Measurements from ENCODE around the gene PTPRD. TPM values are rescaled to one million over a fixed set of nuclear protein-coding genes. Genes with fewer than 3 reads are reported as not detected.

Gene PTPRD
- total RNA-seq, 1 donor from 2014 or later = 75.7 TPM

- Histone ChIP-seq H3K9me3 (ENCODE audit: control insufficient read depth in 3 of 3, low read length in 3 of 3) (no peaks in the 10 kb centered on the region), H3K9ac (ENCODE audit: low read depth in 1 of 3, low read length in 3 of 3) (no peak overlapping the region), H3K4me3 (ENCODE audit: low read length in 3 of 3) (no peak overlapping the region), H3K36me3 (ENCODE audit: control insufficient read depth in 3 of 3, insufficient read depth in 3 of 3, low read length in 3 of 3) (no peaks in the 10 kb centered on the region), H3K4me1 (ENCODE audit: control insufficient read depth in 3 of 3, insufficient read depth in 3 of 3, low read length in 3 of 3) (no peaks in the 10 kb centered on the region), H3K27ac (ENCODE audit: low read depth, low read length) (no peak overlapping the region), H3K27me3 (ENCODE audit: control insufficient read depth in 3 of 3, insufficient read depth in 3 of 3, low read length in 3 of 3) (no peaks in the 10 kb centered on the region)
Observed at GRCh38 chr9:8477450-8477849, 2135.4 kb downstream of the PTPRD start.

- no peaks in the 10 kb centered on the region for H3K36me3 ChIP-seq (ENCODE audit: control insufficient read depth in 3 of 3, insufficient read depth in 3 of 3, low read length in 3 of 3)
- H3K9ac ChIP-seq (ENCODE audit: low read depth in 1 of 3, low read length in 3 of 3) = no peak overlapping the region
- H3K9me3 ChIP-seq (ENCODE audit: control insufficient read depth in 3 of 3, low read length in 3 of 3) = no peaks in the 10 kb centered on the region
- H3K27me3 ChIP-seq (ENCODE audit: control insufficient read depth in 3 of 3, insufficient read depth in 3 of 3, low read length in 3 of 3) = no peaks in the 10 kb centered on the region
- H3K4me1 ChIP-seq (ENCODE audit: control insufficient read depth in 3 of 3, insufficient read depth in 3 of 3, low read length in 3 of 3) = no peaks in the 10 kb centered on the region
- no peak overlapping the region for H3K4me3 ChIP-seq (ENCODE audit: low read length in 3 of 3)
- H3K27ac ChIP-seq (ENCODE audit: low read depth, low read length) = no peak overlapping the region
Observed at GRCh38 chr9:8474937-8475336, 2137.9 kb downstream of the PTPRD start.

GRCh38 chr9:8473244-8474020 is 2139.4 kb downstream of the PTPRD start:
- Histone ChIP-seq H3K4me1 (ENCODE audit: control insufficient read depth in 3 of 3, insufficient read depth in 3 of 3, low read length in 3 of 3) (no peaks in the 10 kb centered on the region), H3K27me3 (ENCODE audit: control insufficient read depth in 3 of 3, insufficient read depth in 3 of 3, low read length in 3 of 3) (no peaks in the 10 kb centered on the region), H3K9ac (ENCODE audit: low read depth in 1 of 3, low read length in 3 of 3) (no peak overlapping the region), H3K4me3 (ENCODE audit: low read length in 3 of 3) (no peak overlapping the region), H3K36me3 (ENCODE audit: control insufficient read depth in 3 of 3, insufficient read depth in 3 of 3, low read length in 3 of 3) (no peaks in the 10 kb centered on the region), H3K27ac (ENCODE audit: low read depth, low read length) (no peak overlapping the region), H3K9me3 (ENCODE audit: control insufficient read depth in 3 of 3, low read length in 3 of 3) (no peaks in the 10 kb centered on the region)

GRCh38 chr9:8468045-8468637 is 2144.7 kb downstream of the PTPRD start:
- H3K27ac ChIP-seq (ENCODE audit: low read depth, low read length) = no peak overlapping the region
- no peak overlapping the region for H3K4me3 ChIP-seq (ENCODE audit: low read length in 3 of 3)
- H3K4me1 ChIP-seq (ENCODE audit: control insufficient read depth in 3 of 3, insufficient read depth in 3 of 3, low read length in 3 of 3) = no peaks in the 10 kb centered on the region
- no peaks in the 10 kb centered on the region for H3K27me3 ChIP-seq (ENCODE audit: control insufficient read depth in 3 of 3, insufficient read depth in 3 of 3, low read length in 3 of 3)
- no peak overlapping the region for H3K9ac ChIP-seq (ENCODE audit: low read depth in 1 of 3, low read length in 3 of 3)
- no peaks in the 10 kb centered on the region for H3K36me3 ChIP-seq (ENCODE audit: control insufficient read depth in 3 of 3, insufficient read depth in 3 of 3, low read length in 3 of 3)
- no peaks in the 10 kb centered on the region for H3K9me3 ChIP-seq (ENCODE audit: control insufficient read depth in 3 of 3, low read length in 3 of 3)

- H3K36me3 ChIP-seq (ENCODE audit: control insufficient read depth in 3 of 3, insufficient read depth in 3 of 3, low read length in 3 of 3) = no peaks in the 10 kb centered on the region
- H3K4me3 ChIP-seq (ENCODE audit: low read length in 3 of 3) = no peak overlapping the region
- H3K4me1 ChIP-seq (ENCODE audit: control insufficient read depth in 3 of 3, insufficient read depth in 3 of 3, low read length in 3 of 3) = peaks cover 0 to 4% (median 2%) of the 10 kb centered on the region in 3 donors
- no peak overlapping the region for H3K27ac ChIP-seq (ENCODE audit: low read depth, low read length)
- no peaks in the 10 kb centered on the region for H3K9me3 ChIP-seq (ENCODE audit: control insufficient read depth in 3 of 3, low read length in 3 of 3)
- H3K27me3 ChIP-seq (ENCODE audit: control insufficient read depth in 3 of 3, insufficient read depth in 3 of 3, low read length in 3 of 3) = no peaks in the 10 kb centered on the region
- no peak overlapping the region for H3K9ac ChIP-seq (ENCODE audit: low read depth in 1 of 3, low read length in 3 of 3)
Observed at GRCh38 chr9:8457816-8458215, 2155.0 kb downstream of the PTPRD start.

GRCh38 chr9:8457055-8457454 is 2155.7 kb downstream of the PTPRD start:
- H3K27me3 ChIP-seq (ENCODE audit: control insufficient read depth in 3 of 3, insufficient read depth in 3 of 3, low read length in 3 of 3) = no peaks in the 10 kb centered on the region
- peaks cover 0 to 4% (median 2%) of the 10 kb centered on the region in 3 donors for H3K4me1 ChIP-seq (ENCODE audit: control insufficient read depth in 3 of 3, insufficient read depth in 3 of 3, low read length in 3 of 3)
- H3K36me3 ChIP-seq (ENCODE audit: control insufficient read depth in 3 of 3, insufficient read depth in 3 of 3, low read length in 3 of 3) = no peaks in the 10 kb centered on the region
- H3K9me3 ChIP-seq (ENCODE audit: control insufficient read depth in 3 of 3, low read length in 3 of 3) = no peaks in the 10 kb centered on the region
- H3K4me3 ChIP-seq (ENCODE audit: low read length in 3 of 3) = no peak overlapping the region
- H3K27ac ChIP-seq (ENCODE audit: low read depth, low read length) = no peak overlapping the region
- H3K9ac ChIP-seq (ENCODE audit: low read depth in 1 of 3, low read length in 3 of 3) = no peak overlapping the region

- H3K27me3 ChIP-seq (ENCODE audit: control insufficient read depth in 3 of 3, insufficient read depth in 3 of 3, low read length in 3 of 3) = no peaks in the 10 kb centered on the region
- peaks cover 0 to 4% (median 2%) of the 10 kb centered on the region in 3 donors for H3K4me1 ChIP-seq (ENCODE audit: control insufficient read depth in 3 of 3, insufficient read depth in 3 of 3, low read length in 3 of 3)
- no peak overlapping the region for H3K9ac ChIP-seq (ENCODE audit: low read depth in 1 of 3, low read length in 3 of 3)
- H3K4me3 ChIP-seq (ENCODE audit: low read length in 3 of 3) = no peak overlapping the region
- no peaks in the 10 kb centered on the region for H3K9me3 ChIP-seq (ENCODE audit: control insufficient read depth in 3 of 3, low read length in 3 of 3)
- H3K36me3 ChIP-seq (ENCODE audit: control insufficient read depth in 3 of 3, insufficient read depth in 3 of 3, low read length in 3 of 3) = no peaks in the 10 kb centered on the region
- H3K27ac ChIP-seq (ENCODE audit: low read depth, low read length) = no peak overlapping the region
Observed at GRCh38 chr9:8456344-8456743, 2156.5 kb downstream of the PTPRD start.

- H3K4me3 ChIP-seq (ENCODE audit: low read length in 3 of 3) = no peak overlapping the region
- H3K4me1 ChIP-seq (ENCODE audit: control insufficient read depth in 3 of 3, insufficient read depth in 3 of 3, low read length in 3 of 3) = no peaks in the 10 kb centered on the region
- no peak overlapping the region for H3K27ac ChIP-seq (ENCODE audit: low read depth, low read length)
- H3K9me3 ChIP-seq (ENCODE audit: control insufficient read depth in 3 of 3, low read length in 3 of 3) = no peaks in the 10 kb centered on the region
- H3K36me3 ChIP-seq (ENCODE audit: control insufficient read depth in 3 of 3, insufficient read depth in 3 of 3, low read length in 3 of 3) = no peaks in the 10 kb centered on the region
- no peaks in the 10 kb centered on the region for H3K27me3 ChIP-seq (ENCODE audit: control insufficient read depth in 3 of 3, insufficient read depth in 3 of 3, low read length in 3 of 3)
- H3K9ac ChIP-seq (ENCODE audit: low read depth in 1 of 3, low read length in 3 of 3) = no peak overlapping the region
Observed at GRCh38 chr9:8450810-8451545, 2161.8 kb downstream of the PTPRD start.

GRCh38 chr9:8448226-8448625 is 2164.6 kb downstream of the PTPRD start:
- no peak overlapping the region for H3K4me3 ChIP-seq (ENCODE audit: low read length in 3 of 3)
- H3K27me3 ChIP-seq (ENCODE audit: control insufficient read depth in 3 of 3, insufficient read depth in 3 of 3, low read length in 3 of 3) = no peaks in the 10 kb centered on the region
- no peak overlapping the region for H3K27ac ChIP-seq (ENCODE audit: low read depth, low read length)
- no peak overlapping the region for H3K9ac ChIP-seq (ENCODE audit: low read depth in 1 of 3, low read length in 3 of 3)
- no peaks in the 10 kb centered on the region for H3K4me1 ChIP-seq (ENCODE audit: control insufficient read depth in 3 of 3, insufficient read depth in 3 of 3, low read length in 3 of 3)
- H3K9me3 ChIP-seq (ENCODE audit: control insufficient read depth in 3 of 3, low read length in 3 of 3) = no peaks in the 10 kb centered on the region
- no peaks in the 10 kb centered on the region for H3K36me3 ChIP-seq (ENCODE audit: control insufficient read depth in 3 of 3, insufficient read depth in 3 of 3, low read length in 3 of 3)

- Histone ChIP-seq H3K9ac (ENCODE audit: low read depth in 1 of 3, low read length in 3 of 3) (no peak overlapping the region), H3K36me3 (ENCODE audit: control insufficient read depth in 3 of 3, insufficient read depth in 3 of 3, low read length in 3 of 3) (no peaks in the 10 kb centered on the region), H3K27ac (ENCODE audit: low read depth, low read length) (no peak overlapping the region), H3K4me3 (ENCODE audit: low read length in 3 of 3) (no peak overlapping the region), H3K4me1 (ENCODE audit: control insufficient read depth in 3 of 3, insufficient read depth in 3 of 3, low read length in 3 of 3) (no peaks in the 10 kb centered on the region), H3K27me3 (ENCODE audit: control insufficient read depth in 3 of 3, insufficient read depth in 3 of 3, low read length in 3 of 3) (no peaks in the 10 kb centered on the region), H3K9me3 (ENCODE audit: control insufficient read depth in 3 of 3, low read length in 3 of 3) (no peaks in the 10 kb centered on the region)
Observed at GRCh38 chr9:8447601-8448000, 2165.2 kb downstream of the PTPRD start.
